H1 (cell line): ENCODE results near the gene PPOX. TPM values are rescaled to one million over a fixed set of nuclear protein-coding genes. Genes with fewer than 3 reads are reported as not detected.

Experiments used
- CHD7 ChIP-seq: fragments of 300-600 bp; sonication (generic); IDR thresholded peaks from 2 replicates; pipeline ENCODE4 v1.7.1; 2012; ENCODE audit warnings: low read length, moderate library complexity, mild to moderate bottlenecking, inconsistent platforms; ENCODE audit not compliant: insufficient replicate concordance
- SIRT6 ChIP-seq: IDR thresholded peaks from one replicate; pipeline ENCODE4 v1.7.1; 2012; ENCODE audit warnings: low read length, inconsistent platforms
- polyA plus RNA-seq, 7 experiments: library from polyadenylated mRNA; depleted of rRNA in 3 of 7; stranded (reverse) in 5 of 7; unstranded in 2 of 7; fragments of >200 nt in 5 of 7; fragments of 200-250 nt in 2 of 7; gene quantifications; 1 replicate in 5 of 7; 2 replicates in 1 of 7; 4 replicates in 1 of 7; pipeline versions ENCODE4 v1.2.1 to v1.2.3, GENCODE V29; 2011 to 2013; ENCODE audit warnings: missing spikeins in 2 of 7, mixed read lengths in 2 of 7
- total RNA-seq: library from RNA; stranded (reverse); fragmentation: NEBNext Ultra II Directional; extraction: Animal tissue kit (Norgen Biotek cat#: 25700); gene quantifications from 2 replicates; pipeline ENCODE4 v1.2.1, GENCODE V29; 2021

Gene PPOX
- total and polyA plus RNA-seq, 2 of the 8 experiments (the other 6 are each of a cell fraction or from before 2014, with no cell fraction given), result 39.4 to 40.4 TPM

- no peak for TF ChIP-seq CHD7
- TF ChIP-seq SIRT6, result no peak
These were observed 8.4 kb upstream of the PPOX start (continued) for GRCh38 chr1:161157867-161158266.
